ENCODE measurements around the gene ESRRB. TPM values are rescaled to one million over a fixed set of nuclear protein-coding genes. Genes with fewer than 3 reads are reported as not detected.
"Not testable (repeated sequence)": the region's sequence is repeated elsewhere in the genome, so short reads cannot be mapped to it uniquely, and the experiment has no call there.

ESRRB gene
- total RNA-seq, 1 donor from 2014 or later: not detected

DNA sequence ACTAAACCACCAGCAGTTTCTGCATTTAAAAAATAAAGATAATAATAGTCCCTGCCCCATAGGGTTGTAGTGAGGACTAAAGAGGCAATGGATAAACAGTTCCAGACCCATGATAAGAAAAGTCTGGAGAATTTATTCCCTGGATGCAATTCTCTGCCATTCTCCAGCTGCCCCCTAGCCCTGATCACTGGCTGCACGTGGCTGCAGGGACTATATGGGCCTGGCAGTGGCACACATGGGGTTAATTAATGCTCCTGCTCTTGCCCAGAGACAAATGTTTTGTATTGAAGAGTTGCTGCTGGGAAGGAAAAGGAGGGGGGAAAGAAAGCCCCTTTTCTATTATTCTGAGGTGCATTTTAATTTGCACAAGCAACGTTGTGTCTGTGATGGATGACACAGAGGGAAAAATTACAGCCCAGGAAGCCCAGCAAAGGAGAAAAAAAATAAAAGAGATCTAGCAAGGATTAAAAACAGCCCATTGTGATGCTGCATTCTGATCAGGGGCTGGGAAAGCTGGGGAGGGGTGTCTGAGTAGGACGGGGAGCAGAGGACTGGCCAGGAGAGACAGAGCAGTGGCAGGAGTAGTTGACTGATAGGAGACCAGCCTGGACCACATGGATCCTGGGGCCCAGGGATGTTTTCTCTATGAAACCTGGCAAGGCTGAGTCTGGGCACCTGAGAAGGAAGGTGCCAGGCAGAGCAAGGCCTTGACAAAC lies 149.3 kb downstream of the ESRRB start:
- no peak overlapping the region for H3K4me3 ChIP-seq
- no peaks in the 10 kb centered on the region for H3K4me1 ChIP-seq
- H3K36me3 ChIP-seq: no peaks in the 10 kb centered on the region
- H3K27me3 ChIP-seq (ENCODE audit: low read depth): no peaks in the 10 kb centered on the region
- intact Hi-C loops (cut with DNase I): no loop called here
- TF ChIP-seq, protein P1, sequence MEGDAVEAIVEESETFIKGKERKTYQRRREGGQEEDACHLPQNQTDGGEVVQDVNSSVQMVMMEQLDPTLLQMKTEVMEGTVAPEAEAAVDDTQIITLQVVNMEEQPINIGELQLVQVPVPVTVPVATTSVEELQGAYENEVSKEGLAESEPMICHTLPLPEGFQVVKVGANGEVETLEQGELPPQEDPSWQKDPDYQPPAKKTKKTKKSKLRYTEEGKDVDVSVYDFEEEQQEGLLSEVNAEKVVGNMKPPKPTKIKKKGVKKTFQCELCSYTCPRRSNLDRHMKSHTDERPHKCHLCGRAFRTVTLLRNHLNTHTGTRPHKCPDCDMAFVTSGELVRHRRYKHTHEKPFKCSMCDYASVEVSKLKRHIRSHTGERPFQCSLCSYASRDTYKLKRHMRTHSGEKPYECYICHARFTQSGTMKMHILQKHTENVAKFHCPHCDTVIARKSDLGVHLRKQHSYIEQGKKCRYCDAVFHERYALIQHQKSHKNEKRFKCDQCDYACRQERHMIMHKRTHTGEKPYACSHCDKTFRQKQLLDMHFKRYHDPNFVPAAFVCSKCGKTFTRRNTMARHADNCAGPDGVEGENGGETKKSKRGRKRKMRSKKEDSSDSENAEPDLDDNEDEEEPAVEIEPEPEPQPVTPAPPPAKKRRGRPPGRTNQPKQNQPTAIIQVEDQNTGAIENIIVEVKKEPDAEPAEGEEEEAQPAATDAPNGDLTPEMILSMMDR (IDR thresholded peaks at IDR 0.05): no peak
- ATAC-seq (no peak), DNase-seq (no peak)
- no peak overlapping the region for H3K27ac ChIP-seq
- H3K9me3 ChIP-seq: peaks cover 8% of the 10 kb centered on the region

DNA sequence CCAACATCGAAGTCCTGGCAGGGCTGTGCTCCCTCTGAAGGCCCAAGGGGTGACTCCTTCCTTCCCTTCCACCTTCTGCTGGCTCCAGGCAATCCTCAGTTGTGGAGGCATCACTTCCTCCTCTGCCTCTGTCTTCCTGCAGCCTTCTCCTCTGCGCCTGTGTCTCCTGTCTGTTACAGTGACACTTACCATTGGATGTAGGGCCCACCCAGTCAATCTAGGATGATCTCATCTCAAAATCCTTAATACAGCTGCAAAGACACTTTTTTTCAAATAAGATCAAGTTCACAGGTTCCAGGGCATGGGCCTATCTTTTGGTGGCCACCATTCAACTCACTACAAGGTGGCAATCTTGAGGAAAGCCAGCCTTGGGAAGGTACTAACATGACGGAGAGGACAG lies 155.1 kb downstream of the ESRRB start:
- TF ChIP-seq, protein P1 (IDR thresholded peaks at IDR 0.05): no peak
- Histone ChIP-seq H3K36me3 (no peaks in the 10 kb centered on the region), H3K9me3 (no peaks in the 10 kb centered on the region), H3K4me1 (no peaks in the 10 kb centered on the region), H3K4me3 (no peak overlapping the region), H3K27me3 (ENCODE audit: low read depth) (no peaks in the 10 kb centered on the region), H3K27ac (no peak overlapping the region)
- ATAC-seq: no peak
- intact Hi-C loops (cut with DNase I): no loop called here
- no peak for DNase-seq

DNA sequence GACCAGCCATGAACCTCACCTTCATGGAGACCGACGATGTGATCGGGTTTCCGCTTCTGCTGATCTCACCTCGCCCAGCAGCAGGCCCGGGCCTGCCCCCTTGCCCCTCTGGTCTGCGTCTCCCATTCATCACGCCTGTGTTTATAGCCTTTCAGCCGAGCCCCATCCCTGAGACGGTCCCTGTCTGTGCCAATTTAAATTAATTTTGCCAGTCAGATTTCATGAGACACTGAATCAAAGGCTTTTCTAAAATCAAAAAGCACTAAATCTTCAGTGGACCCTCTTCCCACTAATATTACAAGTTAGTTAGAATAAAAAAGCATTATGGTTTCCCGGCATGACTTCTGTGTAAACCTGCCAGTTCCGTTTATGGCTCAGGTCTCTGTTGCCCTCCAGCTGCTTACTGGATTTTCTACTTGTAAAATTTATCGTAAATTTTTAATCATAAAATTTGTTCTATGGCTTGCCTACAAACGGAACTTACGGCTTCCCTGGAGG lies 155.9 kb downstream of the ESRRB start:
- Histone ChIP-seq H3K4me3 (no peak overlapping the region), H3K36me3 (no peaks in the 10 kb centered on the region), H3K27ac (no peak overlapping the region), H3K27me3 (ENCODE audit: low read depth) (no peaks in the 10 kb centered on the region), H3K9me3 (no peaks in the 10 kb centered on the region), H3K4me1 (no peaks in the 10 kb centered on the region)
- TF ChIP-seq, protein P1 (IDR thresholded peaks at IDR 0.05): no peak
- intact Hi-C loops (cut with DNase I): no loop called here
- DNase-seq (no peak), ATAC-seq (no peak)

DNA sequence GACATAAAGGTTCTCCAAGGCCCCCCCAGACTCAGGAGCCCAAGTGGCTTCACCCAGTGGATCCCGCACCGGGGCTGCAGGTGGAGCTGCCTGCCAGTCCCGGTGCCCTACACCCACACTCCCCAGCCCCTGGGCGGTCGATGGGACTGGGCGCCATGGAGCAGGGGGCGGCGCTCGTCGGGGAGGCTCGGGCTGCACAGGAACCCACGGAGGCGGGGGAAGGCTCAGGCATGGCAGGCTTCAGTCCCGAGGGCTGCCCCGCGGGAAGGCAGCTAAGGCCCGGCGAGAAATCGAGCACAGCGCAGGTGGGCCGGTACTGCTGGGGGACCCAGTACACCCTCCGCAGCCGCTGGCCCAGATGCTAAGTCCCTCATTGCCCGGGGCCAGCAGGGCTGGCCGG lies 160.7 kb downstream of the ESRRB start:
- H3K27me3 ChIP-seq (ENCODE audit: low read depth); DNase-seq; intact Hi-C loops (cut with DNase I); H3K27ac ChIP-seq; H3K4me1 ChIP-seq; ATAC-seq; H3K4me3 ChIP-seq; H3K36me3 ChIP-seq; H3K9me3 ChIP-seq: not testable (repeated sequence)

DNA sequence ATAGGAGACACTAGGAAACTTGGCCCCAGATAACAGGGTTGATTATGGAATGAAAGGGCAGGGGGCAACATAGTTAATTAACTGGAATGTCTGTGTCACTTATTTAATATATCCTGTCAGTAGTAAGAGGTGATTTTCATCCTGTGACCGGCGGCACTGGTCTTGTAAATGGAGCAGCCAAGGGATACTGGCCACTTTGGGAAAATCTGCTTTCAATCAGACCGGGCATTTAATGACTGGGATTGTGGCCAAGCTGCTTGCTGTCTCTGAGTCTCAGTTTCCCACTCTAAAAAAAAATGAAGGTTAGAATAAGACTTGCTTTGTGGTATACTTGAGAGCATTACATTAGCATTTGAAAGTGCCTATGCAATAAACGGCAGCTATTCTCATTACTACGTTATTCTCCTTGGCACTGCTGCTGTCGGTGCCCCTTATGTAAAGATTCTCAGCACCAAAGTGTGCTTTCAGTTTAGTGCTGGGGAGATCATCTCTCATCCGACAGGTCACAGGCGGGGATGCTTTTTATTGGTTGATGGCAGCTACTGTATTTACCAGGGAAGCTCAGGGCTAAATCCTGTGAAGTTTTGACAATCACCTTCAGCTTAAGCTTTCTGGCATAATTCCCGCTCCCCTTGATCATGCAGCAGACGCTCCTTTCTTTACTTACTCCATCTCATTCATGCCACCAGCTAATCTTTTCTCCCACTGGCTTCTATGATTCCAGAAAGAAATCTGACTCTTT lies 162.1 kb downstream of the ESRRB start:
- Histone ChIP-seq H3K27ac (no peak overlapping the region), H3K9me3 (no peaks in the 10 kb centered on the region), H3K27me3 (ENCODE audit: low read depth) (peaks cover 7% of the 10 kb centered on the region), H3K4me3 (no peak overlapping the region), H3K36me3 (no peaks in the 10 kb centered on the region), H3K4me1 (no peaks in the 10 kb centered on the region)
- intact Hi-C loops (cut with DNase I): no loop called here
- ATAC-seq: no peak
- TF ChIP-seq, protein P1 (IDR thresholded peaks at IDR 0.05): no peak
- no peak for DNase-seq

DNA sequence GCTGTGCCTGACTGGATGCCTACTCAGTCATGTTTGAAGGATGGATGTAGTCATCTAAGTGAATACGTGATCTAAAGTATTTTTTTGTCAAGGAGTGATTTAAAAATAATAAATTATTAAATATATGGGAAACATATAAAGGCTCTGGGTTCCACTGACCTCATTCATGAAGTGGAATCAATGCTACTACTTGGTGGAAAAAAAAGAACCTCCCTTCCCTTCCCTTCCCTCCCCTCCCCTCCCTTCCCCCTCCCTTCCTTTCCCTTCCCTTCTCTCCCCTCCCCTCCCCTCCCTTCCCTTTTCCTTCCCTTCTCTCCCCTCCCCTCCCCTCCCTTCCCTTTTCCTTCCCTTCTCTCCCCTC lies 162.7 kb downstream of the ESRRB start:
- no peaks in the 10 kb centered on the region for H3K36me3 ChIP-seq
- no peak for DNase-seq
- no peak overlapping the region for H3K4me3 ChIP-seq
- no peak for ATAC-seq
- peaks cover 8% of the 10 kb centered on the region for H3K27me3 ChIP-seq (ENCODE audit: low read depth)
- H3K27ac ChIP-seq: no peak overlapping the region
- no peaks in the 10 kb centered on the region for H3K9me3 ChIP-seq
- H3K4me1 ChIP-seq: no peaks in the 10 kb centered on the region
- intact Hi-C loops (cut with DNase I): no loop called here
- TF ChIP-seq, protein P1 (IDR thresholded peaks at IDR 0.05): no peak
